ENCODE results near the gene CALHM4.

- TF ChIP-seq EZH2 (IDR thresholded peaks at IDR 0.05; ENCODE audit: low read length, missing control alignments) (no peak), CTCF (conservative IDR thresholded peaks at IDR 0.05 in 1 of 2, IDR thresholded peaks at IDR 0.05 in 1 of 2; ENCODE audit: low read depth in 1 of 2, low read length in 2 of 2) (no peak)
Observed at GRCh38 chr6:116528780-116529179, 24.8 kb upstream of the CALHM4 start.

All from fibroblast of lung (primary cell).